Measurements from ENCODE around the gene TM9SF1. TPM values are rescaled to one million over a fixed set of nuclear protein-coding genes. Genes with fewer than 3 reads are reported as not detected.

TM9SF1 gene
- total and polyA plus RNA-seq, 2 of the 13 experiments (the other 11 are each of a cell fraction or from before 2014, with no cell fraction given): 83.2 to 110 TPM

DNA sequence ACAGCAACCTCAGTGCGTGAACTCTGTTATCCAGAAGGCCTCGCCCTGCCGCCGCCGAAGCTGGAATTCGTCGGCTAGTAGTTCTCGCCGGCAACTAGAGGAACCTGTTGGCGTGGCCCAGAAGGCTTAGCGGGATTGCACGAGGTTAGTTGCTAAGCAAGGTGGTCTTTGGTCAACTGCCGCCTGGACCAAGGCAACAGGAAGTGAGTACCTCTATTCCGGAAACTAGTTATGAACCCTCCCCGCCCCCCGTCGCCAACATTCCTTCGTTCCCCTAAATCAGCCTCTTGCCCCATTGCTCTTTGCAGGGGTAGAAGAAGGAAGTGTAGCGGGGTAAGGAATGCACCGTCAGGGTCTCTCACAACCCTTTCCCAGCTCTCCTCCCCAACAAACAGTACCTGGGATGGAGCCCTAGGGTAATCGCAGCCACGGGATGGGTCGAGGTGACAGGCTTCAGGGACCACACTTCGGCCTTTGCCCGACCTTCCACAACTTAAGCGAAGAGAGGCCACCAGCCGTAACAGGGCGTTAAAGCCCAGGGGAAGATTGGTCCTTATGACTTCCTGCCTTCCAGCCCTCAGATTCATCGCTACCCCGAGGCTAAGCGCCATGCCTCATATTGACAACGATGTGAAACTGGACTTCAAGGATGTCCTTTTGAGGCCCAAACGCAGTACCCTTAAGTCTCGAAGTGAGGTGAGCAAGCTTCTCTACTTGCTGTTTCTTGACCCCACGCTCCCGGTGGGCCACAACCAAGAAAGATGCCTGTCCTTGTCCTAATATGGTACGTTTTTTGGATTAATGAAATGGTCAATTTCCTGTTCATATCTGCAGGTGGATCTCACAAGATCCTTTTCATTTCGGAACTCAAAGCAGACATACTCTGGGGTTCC, 37.6 kb upstream of the TM9SF1 start, which contains the start of gene GMPR2 (continued):
- TF ChIP-seq, protein P1, sequence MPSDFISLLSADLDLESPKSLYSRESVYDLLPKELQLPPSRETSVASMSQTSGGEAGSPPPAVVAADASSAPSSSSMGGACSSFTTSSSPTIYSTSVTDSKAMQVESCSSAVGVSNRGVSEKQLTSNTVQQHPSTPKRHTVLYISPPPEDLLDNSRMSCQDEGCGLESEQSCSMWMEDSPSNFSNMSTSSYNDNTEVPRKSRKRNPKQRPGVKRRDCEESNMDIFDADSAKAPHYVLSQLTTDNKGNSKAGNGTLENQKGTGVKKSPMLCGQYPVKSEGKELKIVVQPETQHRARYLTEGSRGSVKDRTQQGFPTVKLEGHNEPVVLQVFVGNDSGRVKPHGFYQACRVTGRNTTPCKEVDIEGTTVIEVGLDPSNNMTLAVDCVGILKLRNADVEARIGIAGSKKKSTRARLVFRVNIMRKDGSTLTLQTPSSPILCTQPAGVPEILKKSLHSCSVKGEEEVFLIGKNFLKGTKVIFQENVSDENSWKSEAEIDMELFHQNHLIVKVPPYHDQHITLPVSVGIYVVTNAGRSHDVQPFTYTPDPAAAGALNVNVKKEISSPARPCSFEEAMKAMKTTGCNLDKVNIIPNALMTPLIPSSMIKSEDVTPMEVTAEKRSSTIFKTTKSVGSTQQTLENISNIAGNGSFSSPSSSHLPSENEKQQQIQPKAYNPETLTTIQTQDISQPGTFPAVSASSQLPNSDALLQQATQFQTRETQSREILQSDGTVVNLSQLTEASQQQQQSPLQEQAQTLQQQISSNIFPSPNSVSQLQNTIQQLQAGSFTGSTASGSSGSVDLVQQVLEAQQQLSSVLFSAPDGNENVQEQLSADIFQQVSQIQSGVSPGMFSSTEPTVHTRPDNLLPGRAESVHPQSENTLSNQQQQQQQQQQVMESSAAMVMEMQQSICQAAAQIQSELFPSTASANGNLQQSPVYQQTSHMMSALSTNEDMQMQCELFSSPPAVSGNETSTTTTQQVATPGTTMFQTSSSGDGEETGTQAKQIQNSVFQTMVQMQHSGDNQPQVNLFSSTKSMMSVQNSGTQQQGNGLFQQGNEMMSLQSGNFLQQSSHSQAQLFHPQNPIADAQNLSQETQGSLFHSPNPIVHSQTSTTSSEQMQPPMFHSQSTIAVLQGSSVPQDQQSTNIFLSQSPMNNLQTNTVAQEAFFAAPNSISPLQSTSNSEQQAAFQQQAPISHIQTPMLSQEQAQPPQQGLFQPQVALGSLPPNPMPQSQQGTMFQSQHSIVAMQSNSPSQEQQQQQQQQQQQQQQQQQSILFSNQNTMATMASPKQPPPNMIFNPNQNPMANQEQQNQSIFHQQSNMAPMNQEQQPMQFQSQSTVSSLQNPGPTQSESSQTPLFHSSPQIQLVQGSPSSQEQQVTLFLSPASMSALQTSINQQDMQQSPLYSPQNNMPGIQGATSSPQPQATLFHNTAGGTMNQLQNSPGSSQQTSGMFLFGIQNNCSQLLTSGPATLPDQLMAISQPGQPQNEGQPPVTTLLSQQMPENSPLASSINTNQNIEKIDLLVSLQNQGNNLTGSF (CRISPR knock-in tag; IDR thresholded peaks at IDR 0.05): peak; percentile 90
- no peak for TF ChIP-seq ZNF549 (CRISPR knock-in tag; IDR thresholded peaks at IDR 0.05)
- TF ChIP-seq HNRNPUL1 (IDR thresholded peaks at IDR 0.05; ENCODE audit: low read depth, low read length): no peak
- no peak for TF ChIP-seq GTF2F1 (IDR thresholded peaks at IDR 0.05; ENCODE audit: low read length)
- peak; percentile 95; the same call in 1 of the 2 replicates for TF ChIP-seq IRX3 (CRISPR knock-in tag; IDR thresholded peaks at IDR 0.05; ENCODE audit: borderline replicate concordance, low read depth)
- peak; percentile 61; the same call in 1 of the 2 replicates for TF ChIP-seq ZNF558 (CRISPR knock-in tag; IDR thresholded peaks at IDR 0.05; ENCODE audit: borderline replicate concordance)
- TF ChIP-seq ZNF17 (CRISPR knock-in tag; IDR thresholded peaks at IDR 0.05): no peak
- no peak for TF ChIP-seq HNRNPH1 (optimal IDR thresholded peaks at IDR 0.05; ENCODE audit: low read depth, low read length)
- peak; percentile 99 for TF ChIP-seq MTF2 (CRISPR knock-in tag; IDR thresholded peaks at IDR 0.05; ENCODE audit: borderline replicate concordance)
- TF ChIP-seq MYNN (CRISPR knock-in tag; IDR thresholded peaks at IDR 0.05; ENCODE audit: low read depth): peak; percentile 95
- TF ChIP-seq KAT7 (CRISPR knock-in tag; IDR thresholded peaks at IDR 0.05; ENCODE audit: borderline replicate concordance): peak; percentile 73; the same call in 1 of the 2 replicates
- 0 out of 2 replicates have a peak, but pooled peaks have one; percentile 54 for TF ChIP-seq MTA3 (CRISPR knock-in tag; IDR thresholded peaks at IDR 0.05)
- TF ChIP-seq BHLHE40 (IDR thresholded peaks at IDR 0.05; ENCODE audit: low read length): no peak
- TF ChIP-seq, protein P2, sequence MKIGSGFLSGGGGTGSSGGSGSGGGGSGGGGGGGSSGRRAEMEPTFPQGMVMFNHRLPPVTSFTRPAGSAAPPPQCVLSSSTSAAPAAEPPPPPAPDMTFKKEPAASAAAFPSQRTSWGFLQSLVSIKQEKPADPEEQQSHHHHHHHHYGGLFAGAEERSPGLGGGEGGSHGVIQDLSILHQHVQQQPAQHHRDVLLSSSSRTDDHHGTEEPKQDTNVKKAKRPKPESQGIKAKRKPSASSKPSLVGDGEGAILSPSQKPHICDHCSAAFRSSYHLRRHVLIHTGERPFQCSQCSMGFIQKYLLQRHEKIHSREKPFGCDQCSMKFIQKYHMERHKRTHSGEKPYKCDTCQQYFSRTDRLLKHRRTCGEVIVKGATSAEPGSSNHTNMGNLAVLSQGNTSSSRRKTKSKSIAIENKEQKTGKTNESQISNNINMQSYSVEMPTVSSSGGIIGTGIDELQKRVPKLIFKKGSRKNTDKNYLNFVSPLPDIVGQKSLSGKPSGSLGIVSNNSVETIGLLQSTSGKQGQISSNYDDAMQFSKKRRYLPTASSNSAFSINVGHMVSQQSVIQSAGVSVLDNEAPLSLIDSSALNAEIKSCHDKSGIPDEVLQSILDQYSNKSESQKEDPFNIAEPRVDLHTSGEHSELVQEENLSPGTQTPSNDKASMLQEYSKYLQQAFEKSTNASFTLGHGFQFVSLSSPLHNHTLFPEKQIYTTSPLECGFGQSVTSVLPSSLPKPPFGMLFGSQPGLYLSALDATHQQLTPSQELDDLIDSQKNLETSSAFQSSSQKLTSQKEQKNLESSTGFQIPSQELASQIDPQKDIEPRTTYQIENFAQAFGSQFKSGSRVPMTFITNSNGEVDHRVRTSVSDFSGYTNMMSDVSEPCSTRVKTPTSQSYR (CRISPR knock-in tag; IDR thresholded peaks at IDR 0.05; ENCODE audit: borderline replicate concordance): peak; percentile 81; the same call in 1 of the 2 replicates
- no peak for TF ChIP-seq ZNF644 (CRISPR knock-in tag; IDR thresholded peaks at IDR 0.05; ENCODE audit: low read depth)
- TF ChIP-seq, protein P3, sequence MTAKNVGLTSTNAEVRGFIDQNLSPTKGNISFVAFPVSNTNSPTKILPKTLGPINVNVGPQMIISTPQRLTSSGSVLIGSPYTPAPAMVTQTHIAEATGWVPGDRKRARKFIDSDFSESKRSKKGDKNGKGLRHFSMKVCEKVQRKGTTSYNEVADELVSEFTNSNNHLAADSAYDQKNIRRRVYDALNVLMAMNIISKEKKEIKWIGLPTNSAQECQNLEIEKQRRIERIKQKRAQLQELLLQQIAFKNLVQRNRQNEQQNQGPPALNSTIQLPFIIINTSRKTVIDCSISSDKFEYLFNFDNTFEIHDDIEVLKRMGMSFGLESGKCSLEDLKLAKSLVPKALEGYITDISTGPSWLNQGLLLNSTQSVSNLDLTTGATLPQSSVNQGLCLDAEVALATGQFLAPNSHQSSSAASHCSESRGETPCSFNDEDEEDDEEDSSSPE (CRISPR knock-in tag; IDR thresholded peaks at IDR 0.05): peak; percentile 84
- peak; percentile 31; the same call in 1 of the 2 replicates for TF ChIP-seq HOXD1 (CRISPR knock-in tag; IDR thresholded peaks at IDR 0.05)
- no peak for TF ChIP-seq ZNF33A (CRISPR knock-in tag; IDR thresholded peaks at IDR 0.05; ENCODE audit: borderline replicate concordance)
- no peak for TF ChIP-seq EP300 (IDR thresholded peaks at IDR 0.05; ENCODE audit: low read depth in 2 of 2, low read length in 2 of 2)
- TF ChIP-seq EP300 (CRISPR knock-in tag; IDR thresholded peaks at IDR 0.05; ENCODE audit: borderline replicate concordance): peak; percentile 41
- no peak for TF ChIP-seq ZNF720 (CRISPR knock-in tag; IDR thresholded peaks at IDR 0.05)
